Activated CD8-positive, alpha-beta memory T cell treated with anti-CD3 and anti-CD28 coated beads, Interleukin-2, amount 50 U/mL, for 48 hours (primary cell): ENCODE measurements around the gene TMEM218.

Source experiments
- DNase-seq: peaks from one replicate; pipeline ENCODE4 v3.0.0-alpha.2; 2020

The TMEM218 gene

GRCh38 chr11:125052047-125052446, 59.4 kb downstream of the TMEM218 start:
- DNase-seq, result no peak

- DNase-seq, result no peak
Measured at GRCh38 chr11:125049164-125049792, 62.1 kb downstream of the TMEM218 start.
